GM12873 (cell line): ENCODE data around the gene AMOTL2.

ENCODE experiments used
- TF ChIP-seq, protein P1 (sequence below): IDR thresholded peaks from 2 replicates; pipeline ENCODE4 v1.5.1; 2012; ENCODE audit warnings: low read depth, mild to moderate bottlenecking, moderate library complexity, low read length, control low read depth; ENCODE audit not compliant: insufficient read depth; ENCODE audit errors: missing control alignments

AMOTL2 gene

DNA sequence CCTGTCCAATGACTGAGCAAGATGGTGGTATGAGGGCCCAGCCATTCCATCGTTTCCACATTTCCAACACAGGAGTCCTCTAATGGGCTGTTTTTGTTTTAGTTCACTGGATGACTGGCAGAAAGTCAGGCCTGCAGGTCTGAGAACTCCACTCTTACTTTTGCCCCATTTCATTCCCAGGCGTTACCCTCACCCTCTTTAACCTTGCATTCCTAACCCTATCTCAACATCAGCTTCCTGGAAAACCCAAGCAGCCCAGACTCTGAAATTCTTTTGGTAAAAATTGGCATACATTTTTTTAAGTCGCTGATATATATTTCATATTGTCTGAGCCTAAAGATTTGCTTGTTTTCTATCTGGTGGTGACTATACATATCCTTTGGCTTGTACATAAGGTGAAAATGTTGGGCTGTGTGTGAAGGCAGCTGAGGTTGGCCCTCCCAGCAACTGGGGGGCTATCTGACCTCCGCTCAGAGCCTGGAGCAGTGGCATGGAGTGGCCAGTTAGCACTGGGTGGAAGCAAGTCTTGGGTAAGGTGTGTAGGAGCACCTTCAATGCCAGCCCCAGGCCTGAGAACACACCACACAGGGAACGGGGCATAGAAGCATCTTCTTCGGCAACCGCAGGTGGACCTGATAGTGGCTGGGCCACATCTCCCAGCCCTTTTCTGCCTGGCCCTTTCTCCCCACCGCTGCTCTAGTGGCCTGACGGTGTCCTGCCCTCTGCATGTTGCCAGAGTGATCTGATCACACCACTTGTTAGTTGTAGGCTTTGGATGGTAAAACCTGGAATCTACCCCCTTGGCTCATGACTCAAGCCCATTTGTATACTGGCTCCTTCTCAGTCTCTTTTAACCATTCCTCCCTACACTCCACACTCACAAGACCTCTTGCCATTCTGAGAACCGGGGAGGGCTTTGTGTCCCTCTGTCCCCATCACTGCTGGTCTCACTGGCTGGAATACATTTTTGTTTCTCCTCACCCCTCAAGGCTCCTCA is 50.0 kb downstream of the AMOTL2 start:
- TF ChIP-seq, protein P1, sequence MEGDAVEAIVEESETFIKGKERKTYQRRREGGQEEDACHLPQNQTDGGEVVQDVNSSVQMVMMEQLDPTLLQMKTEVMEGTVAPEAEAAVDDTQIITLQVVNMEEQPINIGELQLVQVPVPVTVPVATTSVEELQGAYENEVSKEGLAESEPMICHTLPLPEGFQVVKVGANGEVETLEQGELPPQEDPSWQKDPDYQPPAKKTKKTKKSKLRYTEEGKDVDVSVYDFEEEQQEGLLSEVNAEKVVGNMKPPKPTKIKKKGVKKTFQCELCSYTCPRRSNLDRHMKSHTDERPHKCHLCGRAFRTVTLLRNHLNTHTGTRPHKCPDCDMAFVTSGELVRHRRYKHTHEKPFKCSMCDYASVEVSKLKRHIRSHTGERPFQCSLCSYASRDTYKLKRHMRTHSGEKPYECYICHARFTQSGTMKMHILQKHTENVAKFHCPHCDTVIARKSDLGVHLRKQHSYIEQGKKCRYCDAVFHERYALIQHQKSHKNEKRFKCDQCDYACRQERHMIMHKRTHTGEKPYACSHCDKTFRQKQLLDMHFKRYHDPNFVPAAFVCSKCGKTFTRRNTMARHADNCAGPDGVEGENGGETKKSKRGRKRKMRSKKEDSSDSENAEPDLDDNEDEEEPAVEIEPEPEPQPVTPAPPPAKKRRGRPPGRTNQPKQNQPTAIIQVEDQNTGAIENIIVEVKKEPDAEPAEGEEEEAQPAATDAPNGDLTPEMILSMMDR, result no peak

DNA sequence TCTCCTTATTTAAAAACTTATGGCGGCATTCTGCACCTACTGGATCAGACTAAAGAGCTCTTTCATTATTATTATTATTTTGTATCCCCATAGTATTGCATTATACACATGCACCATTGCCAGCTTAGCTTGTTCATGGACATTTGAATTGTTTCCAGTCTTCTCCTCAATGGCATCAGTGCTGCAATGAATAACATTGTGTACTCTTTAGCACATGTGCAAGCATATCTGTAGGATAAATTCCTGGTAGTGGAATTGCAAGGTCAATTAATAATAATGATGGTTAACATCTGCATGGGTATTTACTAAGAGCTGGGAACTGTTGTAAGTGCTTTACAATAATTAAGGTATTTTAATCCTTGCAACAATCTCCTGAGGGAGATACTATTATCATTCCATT is 52.0 kb downstream of the AMOTL2 start:
- TF ChIP-seq, protein P1, result no peak

DNA sequence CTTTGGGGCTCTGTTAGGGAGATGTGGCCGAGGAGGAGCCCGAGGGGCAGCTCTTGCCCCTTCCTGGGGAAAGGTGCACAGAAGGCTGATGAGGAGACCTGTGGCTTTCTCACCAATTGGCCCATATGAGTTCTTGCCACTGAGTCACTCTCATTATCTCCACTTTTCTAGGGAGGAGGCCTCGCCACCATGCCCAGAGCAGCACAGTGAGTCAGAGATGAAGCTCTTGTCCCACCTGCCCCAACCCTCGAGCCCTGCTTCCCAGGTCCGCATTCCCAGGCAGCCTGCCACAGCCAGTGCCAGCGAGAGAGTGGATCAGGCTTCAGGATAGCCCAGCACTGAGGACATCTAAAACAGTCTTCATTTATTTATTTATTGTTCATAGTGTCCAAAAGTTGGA is 53.5 kb downstream of the AMOTL2 start:
- TF ChIP-seq, protein P1, result no peak

DNA sequence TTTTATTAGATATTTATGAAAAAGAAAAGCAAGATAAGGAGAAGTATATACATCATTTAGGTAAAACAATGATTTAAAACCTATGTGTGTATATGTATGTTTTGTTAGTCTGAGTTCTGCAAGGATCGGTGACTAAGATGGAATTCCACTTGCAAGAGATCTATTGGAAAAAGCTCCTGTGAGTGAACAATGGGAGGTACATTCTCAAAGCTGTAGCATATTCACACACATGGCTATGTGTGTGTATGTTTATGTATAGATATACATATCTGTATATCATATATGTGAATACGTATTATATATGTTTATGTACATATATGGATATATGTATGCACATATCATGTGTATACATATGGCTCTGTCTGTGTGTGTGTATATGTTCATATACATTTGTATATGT is 54.3 kb downstream of the AMOTL2 start:
- TF ChIP-seq, protein P1, result no peak

DNA sequence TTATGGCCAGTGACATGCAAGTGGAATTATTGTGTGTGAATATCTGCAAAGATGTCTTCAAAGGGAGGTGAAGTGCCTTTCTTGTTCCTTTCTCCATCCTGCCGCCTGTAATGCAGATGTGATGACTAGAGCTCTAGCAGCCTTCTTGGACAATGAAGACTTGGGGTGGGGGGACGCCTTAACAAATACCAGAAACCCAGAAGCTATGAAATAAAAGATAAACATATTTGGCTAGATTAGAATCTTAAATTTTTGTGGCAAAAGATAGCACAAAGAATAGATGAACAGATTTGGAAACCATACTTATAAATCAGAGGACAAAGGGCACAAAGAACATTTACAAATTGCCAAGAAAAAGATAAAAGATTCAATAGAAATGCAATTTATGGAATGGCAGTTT is 56.1 kb downstream of the AMOTL2 start:
- TF ChIP-seq, protein P1, result no peak

DNA sequence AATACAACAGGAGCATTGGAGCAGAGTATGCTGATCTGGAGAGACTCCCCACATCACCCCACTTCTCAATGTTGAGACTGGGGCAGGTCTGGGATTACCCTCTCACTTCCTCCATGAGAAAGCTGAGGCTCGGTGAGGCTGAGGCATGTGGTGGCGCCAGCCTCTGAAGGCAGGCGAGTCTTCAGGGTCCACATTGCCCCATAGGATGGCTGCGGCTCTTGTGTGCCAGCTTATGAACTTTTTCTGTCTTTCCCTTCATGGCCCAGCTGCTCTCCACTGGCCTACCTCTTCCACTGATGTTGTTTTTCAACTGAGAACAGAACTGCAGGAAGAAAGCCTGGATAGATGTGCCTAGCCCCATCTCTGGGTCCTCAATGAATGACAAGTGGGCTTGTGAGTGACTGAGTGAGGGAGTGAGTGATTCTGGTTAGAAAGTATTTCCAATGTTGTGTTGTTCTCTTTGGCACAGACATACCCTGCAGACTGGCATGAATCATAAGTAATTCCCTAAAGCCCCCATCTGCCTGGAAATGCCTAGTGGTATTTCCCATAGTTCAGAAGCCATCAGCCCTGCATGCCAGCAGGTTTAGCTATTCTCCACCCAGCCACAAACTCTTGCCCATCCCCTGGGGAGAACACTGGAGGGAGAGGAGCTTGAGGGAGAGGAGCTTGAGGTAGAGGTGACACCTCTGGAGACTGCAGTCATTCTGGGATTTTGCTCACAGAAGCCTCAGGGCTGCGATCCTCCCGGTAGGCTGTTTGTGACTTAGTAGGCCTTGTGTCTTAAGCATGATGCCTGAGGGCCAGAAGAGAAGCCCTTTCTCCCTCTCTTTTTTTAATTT is 56.9 kb downstream of the AMOTL2 start:
- TF ChIP-seq, protein P1, result no peak
